Umbilical cord (tissue), 2 donors: ENCODE data around the gene ZNF425. TPM values are rescaled to one million over a fixed set of nuclear protein-coding genes. Genes with fewer than 3 reads are reported as not detected.
A peak's percentile ranks its signal among the peaks of the same experiment; 100 is the strongest.
"Not testable (repeated sequence)": the region's sequence is repeated elsewhere in the genome, so short reads cannot be mapped to it uniquely, and the experiment has no call there.

Experiments used
- DNase-seq: peaks from one replicate; pipeline ENCODE4 v3.0.0-alpha.2; 2015; ENCODE audit warnings: low spot score
- total RNA-seq: library from RNA; depleted of rRNA; stranded (reverse); fragments of >200 nt; gene quantifications from one replicate; pipeline ENCODE4 v1.2.3, GENCODE V29; 2014; ENCODE audit warnings: low replicate concordance; ENCODE audit not compliant: insufficient read depth

Gene ZNF425
- total RNA-seq: 5.1 TPM

GRCh38 chr7:149125863-149126661, at the start of gene ZNF425:
Gene ZNF425, minus strand, starts transcription at chr7:149126324. Its CDS starts 111 bp downstream, at chr7:149126213.
- peak; percentile 97 for DNase-seq

- DNase-seq: no peak
Observed at GRCh38 chr7:149175150-149175549, 49.0 kb upstream of the ZNF425 start.

GRCh38 chr7:149172534-149172920, 46.4 kb upstream of the ZNF425 start:
- DNase-seq: no peak

- no peak for DNase-seq
Observed at GRCh38 chr7:149171892-149172533, 45.9 kb upstream of the ZNF425 start.

GRCh38 chr7:149166630-149167352, 40.7 kb upstream of the ZNF425 start:
- DNase-seq: no peak

- DNase-seq: no peak
Observed at GRCh38 chr7:149166142-149166541, 40.0 kb upstream of the ZNF425 start.

GRCh38 chr7:149161241-149161848, 35.2 kb upstream of the ZNF425 start:
- DNase-seq: no peak

- no peak for DNase-seq
Observed at GRCh38 chr7:149156898-149157297, 30.8 kb upstream of the ZNF425 start.

GRCh38 chr7:149154056-149154455, 27.9 kb upstream of the ZNF425 start:
- DNase-seq: no peak

- no peak for DNase-seq
Observed at GRCh38 chr7:149153346-149153745, 27.2 kb upstream of the ZNF425 start.

- no peak for DNase-seq
Observed at GRCh38 chr7:149150981-149151380, 24.9 kb upstream of the ZNF425 start.

- peak; percentile 50 for DNase-seq
Observed at GRCh38 chr7:149147752-149148653, 21.9 kb upstream of the ZNF425 start.

- DNase-seq: peak; percentile 82
Observed at GRCh38 chr7:149147072-149147751, 21.1 kb upstream of the ZNF425 start, which contains the start of gene ZNF398. Gene ZNF398, plus strand, starts transcription at chr7:149147453. Its CDS starts 290 bp downstream, at chr7:149147743.

- DNase-seq: peak; percentile 78
Observed at GRCh38 chr7:149145031-149145845, 19.1 kb upstream of the ZNF425 start.

- not testable (repeated sequence) for DNase-seq
Observed at GRCh38 chr7:149144436-149144922, 18.4 kb upstream of the ZNF425 start.

- DNase-seq: no peak
Observed at GRCh38 chr7:149141893-149142292, 15.8 kb upstream of the ZNF425 start.

- DNase-seq: no peak
Observed at GRCh38 chr7:149140831-149141230, 14.7 kb upstream of the ZNF425 start.

- DNase-seq: no peak
Observed at GRCh38 chr7:149136118-149136517, 10.0 kb upstream of the ZNF425 start.
